ENCODE data around the gene DNTT. TPM values are rescaled to one million over a fixed set of nuclear protein-coding genes. Genes with fewer than 3 reads are reported as not detected.

The DNTT gene
- total RNA-seq, 1 donor: not detected

DNA sequence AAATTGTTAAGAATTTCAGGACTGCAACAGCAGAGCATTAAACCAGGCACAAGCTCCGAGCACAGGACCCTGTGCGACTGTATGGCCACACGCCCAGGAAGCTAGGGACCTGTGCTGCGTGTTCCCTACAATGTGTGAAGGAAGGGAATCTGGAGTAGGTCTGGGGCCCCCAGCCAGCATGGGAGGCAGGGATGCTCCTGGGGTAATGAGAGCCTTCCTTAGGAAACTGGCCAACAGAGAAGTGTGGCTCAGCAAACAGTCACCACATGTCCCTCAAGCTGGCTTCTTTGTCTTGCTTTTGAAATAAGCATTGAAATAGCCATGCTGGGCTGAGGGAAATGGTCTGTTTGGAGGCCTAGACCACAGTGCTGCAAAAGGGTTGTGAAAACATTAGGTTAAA, 41.1 kb upstream of the DNTT start:
- Histone ChIP-seq H3K36me3 (ENCODE audit: insufficient read depth, low read length) (no peaks in the 10 kb centered on the region), H3K27me3 (ENCODE audit: insufficient read depth, low read length) (no peaks in the 10 kb centered on the region), H3K79me2 (ENCODE audit: insufficient read depth, low read length) (no peaks in the 10 kb centered on the region), H3K9me3 (ENCODE audit: low read depth, low read length) (no peaks in the 10 kb centered on the region), H3K4me1 (ENCODE audit: insufficient read depth, low read length) (no peaks in the 10 kb centered on the region), H3K4me2 (ENCODE audit: insufficient read depth, low read length) (no peak overlapping the region), H3K27ac (ENCODE audit: low read depth, low read length) (no peak overlapping the region), H4K20me1 (ENCODE audit: insufficient read depth, low read length) (no peaks in the 10 kb centered on the region), H2AFZ (ENCODE audit: low read length) (no peak overlapping the region), H3K4me3 (ENCODE audit: insufficient read depth, low read length) (no peak overlapping the region)
- no peak for DNase-seq (ENCODE audit: insufficient read length, low spot score, missing footprints)
- no peak for TF ChIP-seq CTCF (IDR thresholded peaks at IDR 0.05; ENCODE audit: extremely low read depth, low read depth, low read length)

DNA sequence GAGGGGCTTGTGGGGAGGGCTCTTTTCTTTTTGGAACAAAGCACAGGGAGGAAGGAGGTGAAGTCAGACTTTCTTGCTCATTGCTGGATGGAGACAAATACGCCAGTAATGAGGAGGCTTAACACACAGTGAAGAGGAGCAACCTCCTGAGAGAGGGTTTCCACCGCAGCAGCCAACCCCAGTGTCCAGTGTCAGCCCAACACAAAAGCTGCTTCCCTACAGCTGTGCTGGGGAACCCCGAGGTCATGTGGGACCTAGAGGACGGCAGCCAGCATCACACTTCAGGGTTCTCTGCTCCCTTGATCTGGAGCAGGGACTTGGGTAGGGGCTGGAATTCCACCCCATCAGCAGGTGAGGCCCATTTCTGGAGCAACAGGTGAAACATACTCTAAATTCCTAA, 40.6 kb upstream of the DNTT start:
- Histone ChIP-seq H3K27me3 (ENCODE audit: insufficient read depth, low read length) (no peaks in the 10 kb centered on the region), H3K36me3 (ENCODE audit: insufficient read depth, low read length) (no peaks in the 10 kb centered on the region), H3K27ac (ENCODE audit: low read depth, low read length) (no peak overlapping the region), H3K9me3 (ENCODE audit: low read depth, low read length) (no peaks in the 10 kb centered on the region), H2AFZ (ENCODE audit: low read length) (no peak overlapping the region), H3K4me2 (ENCODE audit: insufficient read depth, low read length) (no peak overlapping the region), H4K20me1 (ENCODE audit: insufficient read depth, low read length) (no peaks in the 10 kb centered on the region), H3K4me1 (ENCODE audit: insufficient read depth, low read length) (no peaks in the 10 kb centered on the region), H3K4me3 (ENCODE audit: insufficient read depth, low read length) (no peak overlapping the region), H3K79me2 (ENCODE audit: insufficient read depth, low read length) (no peaks in the 10 kb centered on the region)
- DNase-seq (ENCODE audit: insufficient read length, low spot score, missing footprints): no peak
- TF ChIP-seq CTCF (IDR thresholded peaks at IDR 0.05; ENCODE audit: extremely low read depth, low read depth, low read length): no peak

DNA sequence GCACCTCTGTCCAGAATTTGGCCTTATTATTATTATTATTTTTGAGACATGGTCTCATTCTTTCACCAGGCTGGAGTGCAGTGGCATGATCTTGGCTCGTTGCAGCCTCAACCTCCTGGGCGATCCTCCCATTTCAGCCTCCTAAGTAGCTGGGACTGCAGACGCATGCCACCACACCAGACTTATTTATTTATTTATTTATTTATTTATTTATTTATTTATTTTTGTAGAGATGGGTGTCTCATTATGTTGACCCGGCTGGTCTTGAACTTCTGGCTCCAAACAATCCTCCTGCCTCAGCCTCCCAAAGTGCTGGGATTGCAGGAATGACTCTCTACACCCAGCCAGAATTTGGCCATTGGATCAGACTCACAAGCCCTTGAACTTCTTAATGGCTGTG, 39.3 kb upstream of the DNTT start:
- Histone ChIP-seq H3K79me2 (ENCODE audit: insufficient read depth, low read length) (no peaks in the 10 kb centered on the region), H2AFZ (ENCODE audit: low read length) (no peak overlapping the region), H3K36me3 (ENCODE audit: insufficient read depth, low read length) (no peaks in the 10 kb centered on the region), H4K20me1 (ENCODE audit: insufficient read depth, low read length) (no peaks in the 10 kb centered on the region), H3K4me1 (ENCODE audit: insufficient read depth, low read length) (no peaks in the 10 kb centered on the region), H3K4me3 (ENCODE audit: insufficient read depth, low read length) (no peak overlapping the region), H3K27ac (ENCODE audit: low read depth, low read length) (no peak overlapping the region), H3K4me2 (ENCODE audit: insufficient read depth, low read length) (no peak overlapping the region), H3K27me3 (ENCODE audit: insufficient read depth, low read length) (no peaks in the 10 kb centered on the region), H3K9me3 (ENCODE audit: low read depth, low read length) (no peaks in the 10 kb centered on the region)
- no peak for DNase-seq (ENCODE audit: insufficient read length, low spot score, missing footprints)
- no peak for TF ChIP-seq CTCF (IDR thresholded peaks at IDR 0.05; ENCODE audit: extremely low read depth, low read depth, low read length)

DNA sequence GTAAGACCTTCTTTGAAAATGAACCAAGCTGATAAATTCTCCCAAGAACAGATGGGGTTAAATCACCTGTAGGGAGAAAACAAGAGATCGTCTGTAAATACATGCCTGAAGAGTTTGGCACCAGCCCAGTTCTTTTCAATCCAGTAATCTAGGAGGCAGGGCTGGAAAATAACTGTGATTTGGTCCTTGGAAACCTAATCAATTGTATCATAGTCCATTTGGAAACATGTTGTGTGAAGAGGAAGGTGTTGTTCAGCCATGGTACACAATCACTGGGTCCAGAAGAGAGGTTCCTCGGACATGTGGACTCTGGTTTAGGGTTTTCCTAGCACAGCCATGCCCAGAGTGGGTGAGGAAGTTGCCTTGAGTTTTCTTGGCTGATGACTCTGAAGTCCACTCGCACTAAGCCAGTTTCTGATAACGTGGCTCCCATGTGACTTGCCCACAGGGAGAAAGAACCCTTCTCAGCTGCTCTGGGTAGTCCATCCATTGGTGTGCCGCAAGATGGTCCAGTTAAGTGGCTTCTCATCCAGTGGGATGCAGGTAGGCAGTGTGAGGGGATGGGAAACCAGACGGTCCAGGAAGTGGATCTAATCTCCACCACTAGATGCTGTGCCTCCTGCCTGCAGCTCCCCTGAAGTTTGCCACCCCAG, 38.0 kb upstream of the DNTT start:
- no peaks in the 10 kb centered on the region for H3K4me1 ChIP-seq (ENCODE audit: insufficient read depth, low read length)
- no peak overlapping the region for H3K27ac ChIP-seq (ENCODE audit: low read depth, low read length)
- H3K4me3 ChIP-seq (ENCODE audit: insufficient read depth, low read length): no peak overlapping the region
- DNase-seq (ENCODE audit: insufficient read length, low spot score, missing footprints): no peak
- H3K4me2 ChIP-seq (ENCODE audit: insufficient read depth, low read length): no peak overlapping the region
- no peaks in the 10 kb centered on the region for H3K36me3 ChIP-seq (ENCODE audit: insufficient read depth, low read length)
- H3K9me3 ChIP-seq (ENCODE audit: low read depth, low read length): no peaks in the 10 kb centered on the region
- H4K20me1 ChIP-seq (ENCODE audit: insufficient read depth, low read length): no peaks in the 10 kb centered on the region
- H2AFZ ChIP-seq (ENCODE audit: low read length): no peak overlapping the region
- no peaks in the 10 kb centered on the region for H3K27me3 ChIP-seq (ENCODE audit: insufficient read depth, low read length)
- TF ChIP-seq CTCF (IDR thresholded peaks at IDR 0.05; ENCODE audit: extremely low read depth, low read depth, low read length): no peak
- H3K79me2 ChIP-seq (ENCODE audit: insufficient read depth, low read length): no peaks in the 10 kb centered on the region
